ENCODE data around the gene TUBGCP3.

The TUBGCP3 gene

GRCh38 chr13:112474869-112475268 lies 113.1 kb downstream of the TUBGCP3 start:
- no peak for DNase-seq

DNA sequence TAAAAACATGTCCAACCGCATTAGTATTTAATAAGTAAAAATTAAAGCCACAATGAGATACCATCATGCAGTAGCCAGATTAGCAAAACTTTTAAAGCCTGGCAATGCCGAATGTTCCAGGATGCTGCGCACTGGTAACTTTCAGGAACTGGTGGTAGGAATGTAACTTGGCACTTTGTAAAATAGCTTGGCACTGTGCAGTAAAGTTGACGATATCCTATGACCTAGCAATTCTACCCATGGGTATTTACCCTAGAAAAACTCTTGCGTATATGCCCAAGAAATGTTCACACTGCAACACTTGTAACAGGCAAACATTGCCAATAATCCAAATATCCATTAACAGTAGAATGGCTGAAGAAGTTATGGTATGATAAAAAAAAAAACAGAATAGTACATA lies 114.1 kb downstream of the TUBGCP3 start:
- DNase-seq, result no peak

DNA sequence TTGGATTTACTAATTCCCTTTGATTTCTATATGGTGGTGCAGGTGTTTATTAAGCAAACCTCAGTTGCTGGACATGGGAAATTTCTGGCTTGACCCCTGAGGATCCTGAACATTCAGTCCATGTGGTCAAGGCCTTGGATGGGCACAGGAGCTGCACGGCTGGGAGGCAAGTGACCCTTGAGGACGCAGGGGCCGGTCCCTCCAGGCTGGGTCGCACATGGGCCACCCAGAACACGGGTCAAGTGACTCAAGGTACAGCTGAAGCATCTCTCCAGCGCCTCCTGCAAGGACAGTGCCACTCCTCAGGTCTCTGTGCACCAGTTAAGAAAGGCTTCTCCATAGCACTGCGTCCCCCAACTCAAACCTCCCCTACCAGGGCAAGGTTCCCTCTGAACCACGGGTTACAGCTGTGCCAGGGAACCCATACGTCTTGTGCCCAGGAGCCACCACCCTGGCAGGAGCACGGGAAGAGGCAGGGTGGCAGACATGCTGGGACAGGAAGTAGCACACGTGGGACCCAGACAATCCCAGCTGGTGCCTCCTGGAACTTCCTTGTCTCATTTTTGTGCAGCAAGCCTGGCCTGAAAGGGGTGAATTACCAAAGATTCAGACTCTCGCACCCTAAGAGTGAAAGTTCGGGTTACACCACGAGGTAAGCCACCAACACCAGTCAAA lies 118.7 kb downstream of the TUBGCP3 start:
- DNase-seq, result no peak

DNA sequence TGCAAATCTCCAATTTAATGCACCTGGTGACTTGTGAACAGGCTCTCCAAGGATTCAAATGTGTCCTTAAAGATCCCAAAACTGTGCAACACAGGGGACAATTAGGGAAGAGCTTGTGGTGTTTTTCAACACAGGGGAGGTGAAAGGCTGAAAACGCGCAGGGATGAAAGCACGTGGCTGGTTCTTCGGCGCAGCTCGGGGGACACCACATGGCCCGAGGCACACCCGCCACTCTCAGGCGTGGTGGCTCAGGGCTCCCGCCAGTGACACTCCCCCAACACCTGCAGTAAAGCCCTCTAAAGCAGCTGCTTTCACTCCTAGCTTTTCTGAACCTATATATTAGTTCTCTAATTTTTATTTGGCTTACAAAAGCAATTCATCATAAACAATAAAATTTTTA lies 119.9 kb downstream of the TUBGCP3 start:
- DNase-seq, result no peak

- no peak for DNase-seq
Observed at GRCh38 chr13:112467236-112467635, 120.7 kb downstream of the TUBGCP3 start.

DNA sequence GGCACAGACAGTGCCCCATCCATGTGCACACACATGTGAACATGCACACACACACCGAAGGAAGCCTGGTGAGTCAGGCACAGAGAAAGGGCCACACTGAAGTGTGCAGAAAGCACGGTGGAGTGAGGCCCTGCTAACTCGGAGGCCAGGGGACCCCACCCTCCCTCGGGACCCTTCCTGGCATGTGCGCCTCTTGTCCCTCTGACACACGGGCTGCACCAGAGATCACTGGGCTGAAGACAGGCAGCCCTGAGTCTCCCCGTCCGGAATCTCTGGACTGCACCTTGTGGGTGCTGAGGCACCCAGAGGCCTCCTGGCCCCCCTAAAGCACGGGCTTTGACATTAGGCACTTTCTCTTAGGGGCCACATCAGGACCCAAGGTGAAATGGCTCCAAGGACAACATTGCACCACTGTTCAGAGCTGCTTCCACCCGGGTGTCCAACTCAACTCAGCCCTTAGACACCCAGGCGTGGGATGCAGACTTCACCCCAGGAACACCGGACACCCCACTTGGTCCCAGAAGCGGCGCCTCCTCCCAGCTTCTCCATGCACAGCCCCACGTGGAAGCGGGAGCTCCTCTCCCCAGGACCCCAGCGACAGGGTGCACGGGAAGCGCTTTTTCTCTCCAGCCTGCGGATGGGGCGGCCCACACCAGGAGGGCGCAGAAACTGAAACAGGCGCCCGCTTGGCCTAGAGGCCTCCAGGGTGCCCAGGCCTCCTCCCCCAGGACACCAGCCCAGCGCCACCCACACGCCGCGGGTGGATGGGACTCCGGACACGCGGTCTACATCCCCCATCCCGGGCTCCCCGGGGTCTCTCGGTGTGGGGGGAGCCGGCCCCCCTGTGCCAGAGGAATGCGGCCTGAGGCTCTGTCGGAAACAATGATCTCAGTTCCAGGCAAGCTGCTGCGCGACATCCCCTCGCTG lies 121.6 kb downstream of the TUBGCP3 start:
- no peak for DNase-seq

DNA sequence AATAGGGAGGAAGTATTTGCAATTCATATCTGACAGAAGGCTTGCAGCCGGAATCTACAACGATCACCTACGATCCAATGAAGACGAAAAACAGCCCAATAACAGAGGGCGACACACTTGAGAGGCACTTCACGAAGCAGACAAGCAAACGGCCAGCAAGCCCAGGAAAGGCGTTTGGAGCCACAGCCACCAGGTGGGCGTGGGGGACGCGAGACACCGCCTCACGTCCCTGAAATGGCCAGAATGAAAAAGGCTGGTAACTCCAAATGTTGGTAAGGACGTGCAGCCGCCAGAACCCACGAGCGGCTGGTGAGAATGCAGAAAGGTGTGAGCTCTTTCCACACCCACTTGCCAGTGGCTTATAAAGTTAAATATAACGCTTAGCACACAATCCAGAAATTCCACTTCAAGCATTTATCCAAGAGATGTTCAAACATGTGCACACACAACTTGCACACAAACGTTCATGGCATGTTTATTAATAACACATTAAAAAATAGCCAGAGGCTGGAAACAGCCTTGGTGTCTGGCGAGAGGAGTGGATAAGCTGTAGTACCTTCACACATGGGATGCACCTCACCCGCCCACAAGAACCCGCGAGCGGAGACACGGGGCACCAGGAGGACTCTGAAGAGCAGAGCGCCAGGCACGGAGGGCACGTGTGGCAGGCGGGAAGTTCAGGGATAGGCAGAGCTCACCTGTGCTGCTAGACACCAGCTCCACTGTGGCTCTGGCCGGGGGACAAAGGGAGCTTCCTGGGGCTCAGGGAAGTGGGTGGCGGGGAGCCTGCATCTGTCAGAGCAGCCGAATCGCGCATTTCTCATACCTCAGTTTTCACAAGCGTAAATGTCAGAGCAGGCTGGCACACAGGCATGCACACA lies 122.5 kb downstream of the TUBGCP3 start:
- DNase-seq, result no peak

GRCh38 chr13:112464720-112465119 lies 123.2 kb downstream of the TUBGCP3 start:
- no peak for DNase-seq

- no peak for DNase-seq
Observed at GRCh38 chr13:112462408-112462807, 125.5 kb downstream of the TUBGCP3 start.

- DNase-seq, result no peak
Observed at GRCh38 chr13:112457485-112457884, 130.5 kb downstream of the TUBGCP3 start.

DNA sequence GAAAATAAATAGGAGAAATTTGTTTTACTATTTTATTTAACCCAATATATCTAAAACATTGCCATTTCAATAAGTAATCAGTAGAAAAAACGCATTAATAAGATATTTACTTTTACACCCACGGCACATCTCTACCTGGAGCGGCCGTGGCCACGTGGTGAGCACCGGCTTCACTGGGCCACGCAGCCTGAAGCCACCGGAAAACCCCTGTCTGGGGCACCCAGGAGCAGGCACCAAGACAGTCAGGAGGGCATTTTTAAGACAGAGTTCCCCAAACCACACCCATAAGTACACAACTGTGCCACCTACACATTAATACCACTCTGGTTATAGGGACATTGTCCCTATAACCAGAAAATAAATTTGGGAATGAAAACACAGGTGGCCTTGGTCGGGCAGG lies 130.9 kb downstream of the TUBGCP3 start:
- no peak for DNase-seq

GRCh38 chr13:112456138-112457056 lies 131.6 kb downstream of the TUBGCP3 start:
- no peak for DNase-seq

- DNase-seq, result no peak
Observed at GRCh38 chr13:112455476-112456059, 132.4 kb downstream of the TUBGCP3 start.

GRCh38 chr13:112454648-112455334 lies 133.2 kb downstream of the TUBGCP3 start:
- no peak for DNase-seq

DNA sequence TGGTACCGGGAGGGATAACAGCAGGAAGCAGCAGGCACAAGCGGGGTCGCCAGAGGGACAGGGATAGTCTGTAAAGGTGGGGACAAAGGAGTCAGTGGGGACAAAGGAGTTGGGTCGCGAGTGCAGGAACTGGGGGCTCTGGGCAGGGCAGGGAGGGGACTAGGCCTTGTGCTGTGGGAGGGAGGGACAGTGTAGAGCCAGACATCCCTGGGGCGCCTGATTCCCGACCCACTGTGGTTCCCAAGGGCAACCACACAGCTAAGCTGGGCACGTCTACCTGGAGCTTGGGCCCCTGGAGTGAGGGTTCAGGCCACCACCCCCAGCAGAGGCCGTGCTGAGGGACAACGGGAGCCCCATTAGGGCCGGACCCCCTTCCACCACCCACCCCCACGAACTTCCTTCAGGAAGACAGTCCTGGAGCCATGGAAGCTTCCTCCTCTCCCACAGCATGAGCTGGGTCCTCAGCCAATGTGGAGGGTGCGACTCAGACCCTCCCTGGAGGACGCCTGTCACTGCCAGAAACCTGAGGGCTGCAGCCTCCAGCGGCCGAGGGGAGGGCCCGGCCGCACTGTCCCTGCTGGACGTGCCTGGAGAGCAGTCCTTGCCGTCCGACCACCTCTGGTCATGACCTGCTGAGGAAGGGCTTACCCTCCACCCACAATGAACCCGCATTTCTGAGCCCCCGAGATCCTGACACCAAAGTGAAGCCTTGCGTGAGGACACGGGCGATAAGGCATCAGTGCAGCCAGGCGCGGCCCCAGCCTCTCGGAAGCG lies 133.9 kb downstream of the TUBGCP3 start:
- DNase-seq, result no peak

GRCh38 chr13:112453207-112453829 lies 134.6 kb downstream of the TUBGCP3 start:
- no peak for DNase-seq

DNA sequence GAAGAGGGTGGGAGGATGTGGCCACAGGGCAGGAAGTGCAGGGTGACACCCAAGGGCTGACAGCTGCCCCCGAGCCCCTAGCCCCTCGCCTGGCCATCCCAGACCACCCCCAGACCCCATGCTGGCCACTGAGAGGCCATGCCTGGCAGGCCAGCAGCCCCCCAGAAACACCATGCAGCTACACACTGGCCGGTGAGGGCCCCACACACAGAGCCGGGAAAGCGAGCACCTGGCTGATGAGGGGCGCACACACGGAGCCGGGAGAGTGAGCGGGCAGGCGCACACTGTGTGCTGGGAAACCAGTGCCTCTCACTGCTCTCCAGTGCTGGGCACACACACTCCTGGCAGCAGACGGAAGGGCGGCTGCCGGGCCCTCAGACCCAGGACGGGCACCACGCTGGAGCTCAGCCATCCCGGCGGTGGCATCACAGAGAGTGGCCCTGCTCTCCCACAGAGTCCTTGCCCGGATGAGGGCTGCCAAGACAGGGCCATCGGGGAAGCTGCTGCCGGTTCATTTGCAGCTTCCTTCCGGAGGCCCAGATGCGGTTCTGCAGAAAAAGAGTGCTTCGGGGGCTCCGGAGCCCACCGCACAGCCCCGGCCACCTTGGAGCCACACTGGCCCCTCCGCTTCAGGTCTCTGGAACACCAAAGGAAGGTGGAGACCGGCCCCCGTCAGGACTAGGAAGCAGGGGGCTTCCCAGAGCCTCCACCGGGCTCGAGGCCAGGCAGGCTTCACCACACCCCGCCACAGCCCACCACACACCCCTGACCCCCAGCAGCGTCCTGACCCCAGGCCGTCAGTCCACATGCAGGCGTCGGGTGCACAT lies 135.4 kb downstream of the TUBGCP3 start:
- no peak for DNase-seq

GRCh38 chr13:112451512-112452379 lies 136.2 kb downstream of the TUBGCP3 start:
- DNase-seq, result no peak
